Hepatic stellate cell (primary cell): ENCODE results near the gene B3GAT1.

Experiments used
- DNase-seq: peaks from one replicate; pipeline ENCODE4 v3.0.0; 2011; ENCODE audit warnings: low spot score

B3GAT1 gene

GRCh38 chr11:134441281-134441680 lies 29.2 kb upstream of the B3GAT1 start:
- DNase-seq, result no peak

- no peak for DNase-seq
Measured at GRCh38 chr11:134440851-134441250, 28.8 kb upstream of the B3GAT1 start.

DNA sequence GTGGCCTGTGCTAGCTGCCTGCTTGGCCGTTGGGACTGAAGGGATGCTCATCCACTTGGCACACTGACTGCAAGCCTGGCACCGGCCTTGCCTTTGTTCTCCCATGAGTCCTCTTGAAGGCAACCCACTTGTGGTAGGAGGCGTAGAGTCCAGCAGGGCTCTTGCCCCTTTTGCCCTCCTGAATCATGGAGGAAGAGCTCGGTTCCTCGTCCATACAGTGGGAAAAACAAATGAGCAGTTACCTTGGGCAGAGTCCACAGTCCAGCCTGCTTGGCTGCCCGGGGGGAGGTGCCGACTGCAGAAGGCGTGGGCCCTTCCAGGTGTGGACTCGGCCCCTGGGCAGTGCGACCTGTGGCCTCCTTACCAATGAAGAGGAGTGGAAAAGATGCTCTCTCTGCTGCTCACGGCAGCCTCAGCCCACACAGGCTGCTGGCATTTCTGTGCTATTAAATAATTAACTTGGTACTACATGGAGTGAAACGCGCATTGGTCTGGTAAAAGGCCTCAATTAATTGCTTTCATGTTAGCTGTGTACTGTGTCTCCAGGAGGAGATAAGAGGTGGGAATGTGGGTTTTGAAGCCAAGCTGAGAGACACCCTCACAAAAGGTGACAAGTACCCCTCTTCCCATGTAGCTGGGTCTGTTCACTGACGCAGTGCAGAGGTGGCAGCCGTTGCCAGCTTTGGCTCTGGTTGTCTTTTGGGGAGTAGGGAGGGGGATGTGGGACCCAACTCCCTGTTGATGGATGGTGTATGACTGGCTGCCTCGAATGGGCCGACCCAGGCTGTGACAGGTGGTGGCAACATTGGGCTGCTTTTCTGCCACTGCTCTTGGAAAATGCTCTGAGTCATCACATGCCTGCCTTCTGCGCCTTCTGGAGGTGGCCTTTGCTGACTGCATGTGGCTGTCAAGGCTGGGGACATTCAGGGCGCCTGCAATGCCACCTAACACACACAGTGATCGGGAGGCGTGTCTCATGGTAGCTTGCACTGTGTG lies 26.8 kb upstream of the B3GAT1 start:
- no peak for DNase-seq

DNA sequence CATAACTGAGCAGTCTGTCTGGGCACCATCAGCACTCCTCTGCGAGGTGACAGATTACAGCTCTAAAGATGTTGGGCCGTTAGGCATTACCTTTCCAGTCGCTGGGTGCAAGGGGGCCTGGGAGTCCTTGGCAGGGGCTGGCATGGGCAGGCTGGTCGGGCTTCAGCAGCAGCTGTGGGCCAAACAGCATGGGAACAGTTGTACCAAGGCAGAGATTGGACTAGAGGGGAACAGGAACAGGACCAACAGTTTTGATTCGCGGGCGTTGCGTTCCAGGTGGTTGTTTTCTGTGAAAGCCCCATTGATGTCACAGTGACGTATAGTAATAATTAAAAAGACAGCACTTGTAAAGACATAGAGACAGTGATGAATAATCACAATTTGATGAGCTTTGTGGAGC lies 25.8 kb upstream of the B3GAT1 start:
- no peak for DNase-seq

- DNase-seq, result no peak
Measured at GRCh38 chr11:134436781-134437180, 24.7 kb upstream of the B3GAT1 start.

DNA sequence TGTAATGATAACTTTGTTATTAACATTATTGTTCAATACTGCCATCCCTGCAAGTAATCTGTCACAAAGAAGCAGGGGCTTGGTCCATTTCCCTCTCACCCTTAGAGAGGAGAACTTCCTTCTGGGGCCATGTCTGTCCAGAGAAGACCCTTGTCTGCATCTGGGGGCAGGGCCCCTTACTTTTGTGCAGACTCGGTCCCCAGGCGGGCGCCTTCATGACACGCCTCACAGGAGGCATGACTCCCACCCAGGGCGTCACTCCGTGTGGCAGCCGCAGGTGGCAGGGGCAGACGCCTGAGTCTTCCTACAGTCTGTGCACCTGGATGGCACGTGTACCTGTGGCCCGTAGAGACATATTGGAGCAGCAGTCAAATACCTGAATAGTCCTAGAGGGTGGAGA lies 21.8 kb upstream of the B3GAT1 start:
- no peak for DNase-seq

DNA sequence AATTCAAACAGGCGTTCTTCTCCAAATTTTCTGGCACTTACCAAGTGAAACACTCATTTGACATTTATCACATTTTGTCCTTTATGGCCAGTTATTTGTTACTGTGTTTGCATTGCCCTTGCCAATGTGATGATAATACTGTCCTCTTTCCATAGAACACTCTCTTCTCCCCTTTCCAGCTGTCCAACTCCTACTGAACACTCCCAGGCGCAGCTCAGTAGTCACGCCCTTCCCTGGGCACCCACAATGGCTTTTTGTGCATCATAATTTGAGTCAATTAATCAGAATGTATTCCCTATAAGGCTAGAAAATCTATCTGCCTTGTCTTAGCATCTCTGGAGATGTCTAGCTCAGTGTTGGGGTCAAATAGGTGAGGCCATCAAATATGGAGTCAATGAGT lies 21.2 kb upstream of the B3GAT1 start:
- DNase-seq, result no peak

DNA sequence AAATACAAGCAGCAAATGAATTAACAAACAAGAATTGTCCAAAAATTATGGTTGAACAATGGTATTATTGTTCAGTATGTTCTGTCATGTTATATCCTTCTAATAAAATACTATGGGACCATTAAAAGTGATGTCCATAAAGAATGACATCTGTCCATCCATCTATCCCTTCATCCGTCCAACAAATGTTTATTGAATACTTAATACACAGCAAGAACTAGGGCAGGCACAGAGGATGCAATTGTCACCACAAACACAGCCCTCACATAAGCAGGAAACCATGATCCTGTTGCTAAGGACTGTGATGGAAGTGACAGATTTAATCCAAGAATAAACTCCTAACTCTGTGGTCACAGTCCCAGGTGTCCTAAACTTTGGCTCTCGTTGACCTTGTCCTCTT lies 20.7 kb upstream of the B3GAT1 start:
- DNase-seq, result no peak

GRCh38 chr11:134429106-134429505 lies 17.1 kb upstream of the B3GAT1 start:
- DNase-seq, result no peak

GRCh38 chr11:134425816-134426536 lies 13.9 kb upstream of the B3GAT1 start:
- no peak for DNase-seq

- no peak for DNase-seq
Measured at GRCh38 chr11:134425413-134425812, 13.4 kb upstream of the B3GAT1 start.

- no peak for DNase-seq
Measured at GRCh38 chr11:134423106-134423505, 11.1 kb upstream of the B3GAT1 start.

DNA sequence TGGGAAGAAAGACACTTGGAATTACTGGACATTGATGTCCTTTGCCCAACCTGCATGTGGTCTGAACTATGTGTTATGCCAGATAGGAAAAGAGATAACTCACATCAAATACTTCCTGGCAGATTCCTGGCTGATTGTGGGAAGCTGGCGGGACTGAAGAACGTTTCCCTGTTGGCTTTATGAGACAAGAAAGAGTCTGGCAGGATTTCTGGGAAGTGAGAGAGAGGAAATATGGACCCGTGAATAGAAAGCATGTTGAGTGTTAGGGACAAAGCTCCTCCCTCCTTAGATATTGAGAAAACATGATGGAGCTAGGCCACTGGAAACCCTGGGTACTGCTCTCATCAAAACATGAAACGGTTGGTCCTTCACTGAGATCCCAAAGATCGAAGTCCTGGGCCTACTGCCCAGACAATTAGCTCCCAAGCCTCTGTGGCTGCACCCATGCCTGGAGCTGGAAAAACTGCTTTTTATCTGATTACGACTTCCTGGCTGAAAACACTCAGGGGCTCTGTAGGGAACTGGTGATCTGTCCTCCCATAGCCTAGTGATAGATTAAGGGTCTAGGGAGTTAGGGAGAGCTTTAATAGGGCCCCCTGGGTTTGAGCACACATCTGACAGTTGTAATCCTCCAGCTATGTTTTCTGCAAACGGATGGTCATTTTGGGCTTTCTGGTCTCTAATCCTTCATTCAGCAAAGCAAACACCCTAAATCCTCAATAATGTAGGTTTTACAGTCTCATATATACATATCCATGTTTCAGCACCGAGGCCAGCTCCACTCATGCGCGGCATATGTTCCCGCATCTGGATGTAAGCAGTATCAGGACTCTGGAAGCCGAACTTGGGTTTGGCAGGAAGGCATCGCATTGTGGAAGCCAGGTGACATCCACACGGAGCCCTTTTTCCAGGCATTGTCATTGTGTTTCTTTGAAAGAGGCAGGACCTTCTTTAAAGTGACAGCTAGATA lies 6.1 kb upstream of the B3GAT1 start:
- no peak for DNase-seq

GRCh38 chr11:134416726-134417125 lies 4.7 kb upstream of the B3GAT1 start:
- DNase-seq, result no peak

DNA sequence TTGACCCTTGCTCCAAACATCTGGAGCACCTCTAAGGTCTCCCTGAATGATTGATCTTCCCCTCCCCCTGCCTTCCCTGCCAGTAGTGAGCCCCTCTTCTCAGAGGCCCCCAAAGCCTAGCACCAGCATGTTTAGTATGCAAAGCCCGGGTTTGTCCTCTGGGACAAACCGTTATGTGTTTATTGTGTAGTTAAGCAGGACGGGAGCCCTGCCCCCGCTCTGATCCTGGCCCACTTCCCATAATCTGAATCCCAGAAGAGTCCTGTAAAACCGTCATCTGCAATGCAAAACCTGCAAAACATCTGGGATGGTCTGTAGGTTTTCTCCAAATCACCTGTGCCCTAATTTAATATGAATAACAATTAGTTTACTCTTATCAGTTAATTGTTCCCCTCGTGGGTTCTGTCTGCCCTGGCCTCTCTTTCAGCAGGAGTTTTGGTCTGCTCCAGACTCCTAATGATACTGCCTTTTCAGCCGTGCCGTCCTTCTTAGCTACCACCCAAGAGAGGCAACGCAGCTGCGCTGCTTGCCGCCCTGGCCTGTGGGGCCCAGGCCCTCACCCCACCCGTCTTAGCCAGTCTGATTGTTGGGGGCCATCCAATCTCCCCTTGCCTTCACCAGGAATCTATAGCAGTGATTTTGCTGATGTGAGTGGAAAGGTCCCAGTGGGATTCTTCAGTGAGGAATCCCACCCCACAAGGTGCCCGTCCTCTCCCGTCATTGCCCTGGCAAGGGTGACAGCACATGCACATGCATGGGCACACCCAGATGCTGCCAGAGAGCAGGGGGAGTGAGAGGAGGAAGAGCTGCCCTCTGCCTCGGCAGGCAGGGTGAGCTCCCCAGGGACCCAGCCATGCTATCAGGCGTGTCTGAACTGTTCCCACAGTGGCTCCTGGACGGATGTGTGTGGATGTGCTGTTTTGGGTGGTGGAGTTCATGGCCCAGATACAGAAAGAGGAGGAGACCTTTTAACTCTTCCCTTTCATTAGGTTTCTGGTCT lies 3.0 kb upstream of the B3GAT1 start:
- DNase-seq, result no peak

- no peak for DNase-seq
Measured at GRCh38 chr11:134413826-134414731, 2.0 kb upstream of the B3GAT1 start.

DNA sequence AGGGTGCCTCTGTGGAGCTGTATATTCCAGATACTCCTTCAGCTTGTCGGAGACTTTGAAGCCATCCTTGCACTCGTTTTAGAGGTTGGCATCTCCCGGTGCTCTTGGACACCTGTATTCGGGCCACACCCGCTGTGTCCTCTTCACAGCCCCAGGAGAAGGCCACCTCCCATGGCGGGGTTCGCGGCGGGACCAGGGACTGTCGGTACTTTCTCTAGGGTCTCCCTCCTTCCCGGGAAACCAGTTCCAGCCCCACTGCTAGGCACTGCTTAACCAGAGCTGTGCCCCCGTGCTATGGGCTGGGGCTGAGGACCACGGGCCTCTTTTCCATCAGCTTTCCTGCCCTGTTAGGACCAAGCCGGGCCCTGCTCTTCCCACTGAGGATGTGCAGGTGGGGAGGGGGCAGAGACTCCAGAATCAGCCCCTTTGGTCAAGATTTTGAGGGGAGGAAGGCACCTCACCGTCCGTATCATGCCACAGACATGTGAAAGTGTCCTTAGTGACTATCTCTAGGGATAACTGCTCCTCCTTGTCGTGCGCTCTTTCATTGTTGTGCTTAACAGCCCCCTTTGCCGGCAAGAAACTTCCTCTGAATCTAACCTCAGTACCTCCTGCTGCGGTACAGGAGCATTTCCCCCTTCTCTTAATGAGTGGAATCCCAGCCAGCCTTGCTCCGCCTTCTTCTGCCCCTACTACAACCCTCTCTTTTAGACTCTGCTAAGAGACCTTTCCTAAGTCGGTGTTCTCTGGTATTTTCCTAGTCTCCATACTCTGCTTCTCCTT lies 1.2 kb upstream of the B3GAT1 start:
- no peak for DNase-seq

DNA sequence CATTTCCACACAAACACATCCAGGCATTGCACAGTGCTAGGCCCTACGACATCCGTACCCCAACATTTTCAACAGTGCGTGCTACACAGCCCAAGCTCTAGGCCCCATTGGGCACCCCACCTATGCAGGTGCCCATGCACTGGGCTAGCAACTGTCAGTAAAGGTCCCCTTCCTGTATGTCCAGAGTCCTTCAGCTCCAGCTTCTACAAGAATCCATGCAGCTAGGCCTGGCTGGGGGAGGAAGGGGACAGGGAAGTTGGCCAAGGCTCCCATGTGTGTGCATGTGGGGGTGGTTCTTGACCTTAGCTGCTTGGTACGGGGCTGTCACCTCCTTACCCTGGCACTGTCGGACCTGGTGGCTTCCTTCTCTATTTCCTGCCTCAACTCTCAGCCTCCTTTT lies 1.3 kb downstream of the B3GAT1 start:
- DNase-seq, result no peak
